ENCODE measurements around the gene DUS2.
A peak's percentile ranks its signal among the peaks of the same experiment; 100 is the strongest.

Gene DUS2

GRCh38 chr16:68047987-68048386 lies 24.9 kb downstream of the DUS2 start:
- no peak for DNase-seq

GRCh38 chr16:68049449-68049848 lies 26.4 kb downstream of the DUS2 start:
- DNase-seq: no peak

GRCh38 chr16:68055395-68055794 lies 32.3 kb downstream of the DUS2 start:
- no peak for DNase-seq

- DNase-seq: no peak
These were observed 36.7 kb downstream of the DUS2 start for GRCh38 chr16:68059804-68060203.

- no peak for DNase-seq
These were observed 38.3 kb downstream of the DUS2 start for GRCh38 chr16:68061396-68061795.

GRCh38 chr16:68062910-68063393 lies 39.9 kb downstream of the DUS2 start:
- DNase-seq: no peak

- DNase-seq: peak; percentile 85
These were observed 41.8 kb downstream of the DUS2 start for GRCh38 chr16:68064791-68065365.

- DNase-seq: peak; percentile 88
These were observed 42.7 kb downstream of the DUS2 start for GRCh38 chr16:68065716-68066305.

GRCh38 chr16:68066763-68067162 lies 43.7 kb downstream of the DUS2 start:
- no peak for DNase-seq

- no peak for DNase-seq
These were observed 45.8 kb downstream of the DUS2 start for GRCh38 chr16:68068926-68069325.

- no peak for DNase-seq
These were observed 46.6 kb downstream of the DUS2 start for GRCh38 chr16:68069511-68070248.

- DNase-seq: no peak
These were observed 47.2 kb downstream of the DUS2 start for GRCh38 chr16:68070249-68070730.

- DNase-seq: no peak
These were observed 47.9 kb downstream of the DUS2 start for GRCh38 chr16:68070806-68071517.

GRCh38 chr16:68071518-68071901 lies 48.4 kb downstream of the DUS2 start:
- no peak for DNase-seq

- DNase-seq: peak; percentile 29
These were observed 49.1 kb downstream of the DUS2 start for GRCh38 chr16:68072038-68072695.

- no peak for DNase-seq
These were observed 51.0 kb downstream of the DUS2 start for GRCh38 chr16:68073902-68074760.

GRCh38 chr16:68074850-68075555 lies 51.9 kb downstream of the DUS2 start:
- DNase-seq: no peak

- no peak for DNase-seq
These were observed 52.9 kb downstream of the DUS2 start for GRCh38 chr16:68075980-68076379.

GRCh38 chr16:68076560-68076959 lies 53.5 kb downstream of the DUS2 start:
- DNase-seq: no peak

GRCh38 chr16:68077866-68078700 lies 55.0 kb downstream of the DUS2 start:
- DNase-seq: no peak

Data from fibroblast of skin of scalp (primary cell).